Gastrocnemius medialis (tissue), 4 donors: ENCODE results near the gene ADGRL3. TPM values are rescaled to one million over a fixed set of nuclear protein-coding genes. Genes with fewer than 3 reads are reported as not detected.

Experiments
- ATAC-seq, 2 donors: fragments of 150-250 bp; one replicate each; pipeline ENCODE4 v1.9.1; 2016
- DNase-seq, 2 donors: peaks; one replicate each; pipeline ENCODE4 v3.0.0-alpha.2; 2019
- H3K27ac ChIP-seq, 4 donors: fragments of 200-600 bp; sonication (generic); 1 replicate in 1 of 4; 2 replicates in 3 of 4; pipeline ENCODE4 v1.5.1; 2016 to 2018; ENCODE audit warnings: mild to moderate bottlenecking in 2 of 4, moderate library complexity in 1 of 4
- H3K27me3 ChIP-seq, 3 donors: fragments of 200-600 bp; sonication (generic) in 2 of 3; 1 replicate in 1 of 3; 2 replicates in 2 of 3; pipeline versions ENCODE4 v1.5.1 to v1.6.0; 2016 to 2019; ENCODE audit warnings: mild to moderate bottlenecking in 1 of 3, moderate library complexity in 1 of 3
- H3K36me3 ChIP-seq, 2 donors: fragments of 200-600 bp; sonication (generic) in 1 of 2; one replicate each; pipeline ENCODE4 v1.5.1; 2017 to 2018
- H3K4me1 ChIP-seq, 2 donors: fragments of 200-600 bp; sonication (generic) in 1 of 2; one replicate each; pipeline ENCODE4 v1.5.1; 2016 to 2017; ENCODE audit warnings: mild to moderate bottlenecking in 2 of 2
- H3K4me3 ChIP-seq, 4 donors: fragments of 200-600 bp; sonication (generic) in 3 of 4; 1 replicate in 1 of 4; 2 replicates in 3 of 4; pipeline ENCODE4 v1.5.1; 2016 to 2019; ENCODE audit warnings: mild to moderate bottlenecking in 2 of 4
- H3K9me3 ChIP-seq, 3 donors: fragments of 200-600 bp; sonication (generic) in 2 of 3; 1 replicate in 1 of 3; 2 replicates in 2 of 3; pipeline ENCODE4 v1.5.1; 2016 to 2019
- POLR2A ChIP-seq, 2 donors: fragments of 450-650 bp; IDR thresholded peaks; one replicate each; pipeline ENCODE4 v1.6.1; 2017; ENCODE audit warnings: antibody characterized with exemption in 2 of 2, mild to moderate bottlenecking in 2 of 2, moderate library complexity in 2 of 2
- in situ Hi-C, 4 donors: fragments of 200-750 bp; cut with MboI; loops; one replicate each; pipeline versions ENCODE4 v1.15.0 to v1.8.0; 2017; ENCODE audit warnings: low sequenced_read_pairs in 4 of 4
- intact Hi-C: fragments of 100-400 bp; cut with DNase I; formaldehyde crosslinking; loops from one replicate; pipeline ENCODE4 v1.15.1; 2023; ENCODE audit warnings: low total_unique reads
- total RNA-seq, 4 donors: library from RNA; depleted of rRNA; stranded (reverse); fragments of >200 nt; gene quantifications; one replicate each; pipeline versions ENCODE4 v1.1.0 to v1.2.3, GENCODE V29; 2016
- TF ChIP-seq, protein P1 (sequence below), 5 experiments: fragments of 450-650 bp in 3 of 5; fragments of 200-600 bp in 2 of 5; sonication (generic) in 2 of 5; IDR thresholded peaks in 4 of 5; conservative IDR thresholded peaks in 1 of 5; 1 replicate in 4 of 5; 2 replicates in 1 of 5; pipeline ENCODE4 v1.5.1; 2016 to 2019; ENCODE audit warnings: antibody characterized with exemption in 5 of 5, mild to moderate bottlenecking in 3 of 5, moderate library complexity in 3 of 5

ADGRL3 gene
- total RNA-seq, 4 donors from 2014 or later = 0.69 to 2.2 (median 1.1) TPM

DNA sequence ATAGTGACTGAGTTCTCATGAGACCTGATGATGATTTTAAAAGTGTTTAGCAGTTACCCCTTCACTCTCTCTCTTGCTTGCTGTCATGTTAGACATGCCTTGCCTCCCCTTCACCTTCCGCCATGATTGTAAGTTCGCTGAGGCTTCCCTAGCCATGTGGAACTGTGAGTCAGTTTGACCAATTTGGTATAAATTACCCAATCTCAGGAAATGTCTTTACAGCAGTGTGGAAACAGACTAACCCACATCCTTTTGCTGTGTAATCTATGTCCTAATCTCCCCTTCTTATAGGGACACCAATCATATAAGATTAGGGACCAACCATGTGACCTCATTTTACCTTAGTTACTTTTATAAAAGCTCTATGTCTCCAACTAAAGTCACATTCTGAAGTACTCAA, 677.8 kb downstream of the ADGRL3 start:
- in situ Hi-C loops (no loop called here), intact Hi-C loops (no loop called here)
- TF ChIP-seq POLR2A (IDR thresholded peaks at IDR 0.05) = no peak
- TF ChIP-seq, protein P1, sequence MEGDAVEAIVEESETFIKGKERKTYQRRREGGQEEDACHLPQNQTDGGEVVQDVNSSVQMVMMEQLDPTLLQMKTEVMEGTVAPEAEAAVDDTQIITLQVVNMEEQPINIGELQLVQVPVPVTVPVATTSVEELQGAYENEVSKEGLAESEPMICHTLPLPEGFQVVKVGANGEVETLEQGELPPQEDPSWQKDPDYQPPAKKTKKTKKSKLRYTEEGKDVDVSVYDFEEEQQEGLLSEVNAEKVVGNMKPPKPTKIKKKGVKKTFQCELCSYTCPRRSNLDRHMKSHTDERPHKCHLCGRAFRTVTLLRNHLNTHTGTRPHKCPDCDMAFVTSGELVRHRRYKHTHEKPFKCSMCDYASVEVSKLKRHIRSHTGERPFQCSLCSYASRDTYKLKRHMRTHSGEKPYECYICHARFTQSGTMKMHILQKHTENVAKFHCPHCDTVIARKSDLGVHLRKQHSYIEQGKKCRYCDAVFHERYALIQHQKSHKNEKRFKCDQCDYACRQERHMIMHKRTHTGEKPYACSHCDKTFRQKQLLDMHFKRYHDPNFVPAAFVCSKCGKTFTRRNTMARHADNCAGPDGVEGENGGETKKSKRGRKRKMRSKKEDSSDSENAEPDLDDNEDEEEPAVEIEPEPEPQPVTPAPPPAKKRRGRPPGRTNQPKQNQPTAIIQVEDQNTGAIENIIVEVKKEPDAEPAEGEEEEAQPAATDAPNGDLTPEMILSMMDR (IDR thresholded peaks at IDR 0.05 in 4 of 5, conservative IDR thresholded peaks at IDR 0.05 in 1 of 5) = no peak
- Histone ChIP-seq H3K27ac (no peak overlapping the region), H3K4me3 (no peak overlapping the region), H3K9me3 (no peaks in the 10 kb centered on the region), H3K36me3 (no peaks in the 10 kb centered on the region), H3K4me1 (no peaks in the 10 kb centered on the region), H3K27me3 (no peaks in the 10 kb centered on the region)
- no peak for ATAC-seq
- no peak for DNase-seq

DNA sequence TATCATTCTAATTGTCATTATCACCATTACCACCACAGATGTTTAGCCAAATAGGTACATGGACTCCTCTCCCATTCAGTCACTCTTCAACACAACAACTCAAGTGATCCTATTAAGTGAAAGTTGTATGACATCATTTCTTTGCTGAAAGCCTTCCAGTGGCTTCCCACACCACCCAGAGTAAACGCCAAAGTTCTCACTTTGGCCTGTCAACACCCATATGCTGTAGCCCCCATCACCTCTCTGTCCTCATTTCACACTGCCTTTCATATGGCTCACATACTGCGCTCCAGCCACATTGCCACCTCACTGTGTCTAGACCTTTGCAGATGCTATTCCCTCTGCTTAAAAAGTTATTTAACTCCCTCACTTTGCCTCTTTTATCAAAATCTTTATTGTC, 682.3 kb downstream of the ADGRL3 start:
- in situ Hi-C loops = no loop called here
- TF ChIP-seq, protein P1 (IDR thresholded peaks at IDR 0.05 in 4 of 5, conservative IDR thresholded peaks at IDR 0.05 in 1 of 5) = no peak
- no peak for TF ChIP-seq POLR2A (IDR thresholded peaks at IDR 0.05)
- no peak for ATAC-seq
- Histone ChIP-seq H3K4me3 (no peak overlapping the region), H3K4me1 (no peaks in the 10 kb centered on the region), H3K9me3 (no peaks in the 10 kb centered on the region), H3K27ac (no peak overlapping the region), H3K36me3 (no peaks in the 10 kb centered on the region), H3K27me3 (no peaks in the 10 kb centered on the region)
- intact Hi-C loops = no loop called here
- no peak for DNase-seq

DNA sequence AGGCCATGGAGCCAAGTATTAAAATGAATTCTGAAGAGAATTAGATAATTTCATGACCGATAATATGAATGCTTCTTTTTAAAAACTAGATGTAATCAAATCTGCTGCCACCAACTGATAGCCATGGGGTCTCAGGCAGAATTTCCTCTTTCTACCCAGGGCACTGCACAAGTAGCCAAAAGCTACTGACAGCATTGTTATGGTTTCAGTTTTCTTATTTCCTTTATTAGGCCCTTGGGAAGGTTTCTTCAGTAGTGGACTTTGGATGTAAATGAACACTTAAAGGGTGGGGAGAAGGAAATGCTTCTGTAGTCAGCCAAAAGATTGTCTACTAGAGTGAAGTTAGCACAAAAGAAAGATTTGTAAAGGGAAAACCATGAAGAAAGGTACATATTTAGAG, 686.0 kb downstream of the ADGRL3 start:
- Histone ChIP-seq H3K36me3 (no peaks in the 10 kb centered on the region), H3K27me3 (no peaks in the 10 kb centered on the region), H3K27ac (no peak overlapping the region), H3K4me1 (no peaks in the 10 kb centered on the region), H3K9me3 (no peaks in the 10 kb centered on the region), H3K4me3 (no peak overlapping the region)
- no peak for DNase-seq
- ATAC-seq = no peak
- TF ChIP-seq, protein P1 (IDR thresholded peaks at IDR 0.05 in 4 of 5, conservative IDR thresholded peaks at IDR 0.05 in 1 of 5) = no peak
- TF ChIP-seq POLR2A (IDR thresholded peaks at IDR 0.05) = no peak
- in situ Hi-C loops = no loop called here
- intact Hi-C loops = no loop called here

DNA sequence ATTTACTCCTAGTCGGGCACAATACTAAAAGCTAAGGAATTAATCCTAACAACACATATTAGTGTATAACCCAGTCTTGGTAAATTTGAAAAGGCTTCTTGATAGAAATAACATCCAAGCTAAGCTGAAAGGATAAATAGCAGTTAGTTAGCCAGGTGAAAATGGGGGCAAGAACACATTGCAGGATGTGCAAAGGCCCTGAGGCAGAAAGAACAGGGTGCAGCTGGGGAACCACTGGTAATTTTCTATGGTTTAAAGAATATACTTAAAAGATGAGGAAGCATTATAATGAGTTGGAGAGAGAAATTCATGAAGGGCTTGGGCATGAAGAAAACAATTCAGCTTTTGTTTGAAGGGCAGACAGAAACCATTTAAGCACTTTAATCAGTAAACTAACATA, 689.0 kb downstream of the ADGRL3 start:
- Histone ChIP-seq H3K36me3 (no peaks in the 10 kb centered on the region), H3K9me3 (no peaks in the 10 kb centered on the region), H3K4me3 (no peak overlapping the region), H3K4me1 (no peaks in the 10 kb centered on the region), H3K27me3 (no peaks in the 10 kb centered on the region), H3K27ac (no peak overlapping the region)
- no peak for DNase-seq
- intact Hi-C loops = no loop called here
- TF ChIP-seq POLR2A (IDR thresholded peaks at IDR 0.05) = no peak
- TF ChIP-seq, protein P1 (IDR thresholded peaks at IDR 0.05 in 4 of 5, conservative IDR thresholded peaks at IDR 0.05 in 1 of 5) = no peak
- in situ Hi-C loops = no loop called here
- ATAC-seq = no peak

DNA sequence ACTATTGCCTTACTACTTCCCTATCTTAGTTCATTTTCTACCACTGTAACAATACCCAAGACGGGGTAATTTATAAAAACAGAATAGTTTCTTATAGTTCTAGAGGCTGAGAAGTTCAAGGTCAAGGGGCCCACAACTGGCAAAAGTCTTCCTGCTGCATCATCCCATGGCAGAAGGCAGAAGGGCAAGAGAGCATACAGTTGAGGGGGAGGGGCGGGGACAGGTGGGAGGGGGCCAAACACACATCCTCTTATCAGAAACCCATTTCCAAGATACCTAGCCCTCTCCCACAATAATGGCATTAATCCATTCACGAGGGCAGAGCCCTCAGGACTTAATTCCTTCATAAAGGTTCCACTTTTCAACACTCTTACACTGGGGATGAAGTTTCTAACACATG, 690.2 kb downstream of the ADGRL3 start:
- Histone ChIP-seq H3K36me3 (no peaks in the 10 kb centered on the region), H3K9me3 (no peaks in the 10 kb centered on the region), H3K27ac (no peak overlapping the region), H3K4me1 (no peaks in the 10 kb centered on the region), H3K27me3 (no peaks in the 10 kb centered on the region), H3K4me3 (no peak overlapping the region)
- intact Hi-C loops (no loop called here), in situ Hi-C loops (no loop called here)
- no peak for ATAC-seq
- DNase-seq = no peak
- TF ChIP-seq POLR2A (IDR thresholded peaks at IDR 0.05) = no peak
- TF ChIP-seq, protein P1 (IDR thresholded peaks at IDR 0.05 in 4 of 5, conservative IDR thresholded peaks at IDR 0.05 in 1 of 5) = no peak
